Measurements from ENCODE around the gene EPM2A. TPM values are rescaled to one million over a fixed set of nuclear protein-coding genes. Genes with fewer than 3 reads are reported as not detected.

Gene EPM2A
- total and polyA plus RNA-seq, 2 donors from 2014 or later, result 7.8 to 9.6 TPM

GRCh38 chr6:145623231-145623630, 112.1 kb downstream of the EPM2A start:
- H3K27me3 ChIP-seq (ENCODE audit: control insufficient read depth, insufficient read depth, low read length), result no peaks in the 10 kb centered on the region
- DNase-seq (no peak), FAIRE-seq (no peak)
- no peak overlapping the region for H3K9ac ChIP-seq (ENCODE audit: low read length in 3 of 3)
- H3K9me3 ChIP-seq (ENCODE audit: control insufficient read depth in 2 of 3, insufficient read depth in 1 of 3, low read length in 3 of 3), result no peaks in the 10 kb centered on the region
- no peaks in the 10 kb centered on the region for H3K4me1 ChIP-seq (ENCODE audit: control insufficient read depth in 2 of 3, insufficient read depth in 2 of 3, low read depth in 1 of 3, low read length in 3 of 3)
- intact Hi-C loops (cut with DNase I), result no loop called here
- no peak overlapping the region for H3K27ac ChIP-seq (ENCODE audit: low read depth in 2 of 2, low read length in 2 of 2)
- H3K36me3 ChIP-seq (ENCODE audit: control insufficient read depth in 2 of 3, insufficient read depth in 3 of 3, low read length in 3 of 3), result peaks cover 0 to 3% (median 0%) of the 10 kb centered on the region in 3 donors
- H3K4me3 ChIP-seq (ENCODE audit: low read length in 3 of 3), result no peak overlapping the region
- TF ChIP-seq CTCF (IDR thresholded peaks at IDR 0.05; ENCODE audit: borderline replicate concordance, extremely low read depth, insufficient read depth), result no peak

GRCh38 chr6:145621776-145622175, 113.5 kb downstream of the EPM2A start:
- FAIRE-seq, result no peak
- H3K4me1 ChIP-seq (ENCODE audit: control insufficient read depth in 2 of 3, insufficient read depth in 2 of 3, low read depth in 1 of 3, low read length in 3 of 3), result no peaks in the 10 kb centered on the region
- H3K9ac ChIP-seq (ENCODE audit: low read length in 3 of 3), result no peak overlapping the region
- no peaks in the 10 kb centered on the region for H3K9me3 ChIP-seq (ENCODE audit: control insufficient read depth in 2 of 3, insufficient read depth in 1 of 3, low read length in 3 of 3)
- no peaks in the 10 kb centered on the region for H3K36me3 ChIP-seq (ENCODE audit: control insufficient read depth in 2 of 3, insufficient read depth in 3 of 3, low read length in 3 of 3)
- no peak for TF ChIP-seq CTCF (IDR thresholded peaks at IDR 0.05; ENCODE audit: borderline replicate concordance, extremely low read depth, insufficient read depth)
- intact Hi-C loops (cut with DNase I), result no loop called here
- no peak overlapping the region for H3K4me3 ChIP-seq (ENCODE audit: low read length in 3 of 3)
- H3K27ac ChIP-seq (ENCODE audit: low read depth in 2 of 2, low read length in 2 of 2), result no peak overlapping the region
- H3K27me3 ChIP-seq (ENCODE audit: control insufficient read depth, insufficient read depth, low read length), result no peaks in the 10 kb centered on the region
- DNase-seq, result no peak

- Histone ChIP-seq H3K9me3 (ENCODE audit: control insufficient read depth in 2 of 3, insufficient read depth in 1 of 3, low read length in 3 of 3) (no peaks in the 10 kb centered on the region), H3K4me1 (ENCODE audit: control insufficient read depth in 2 of 3, insufficient read depth in 2 of 3, low read depth in 1 of 3, low read length in 3 of 3) (no peaks in the 10 kb centered on the region), H3K27me3 (ENCODE audit: control insufficient read depth, insufficient read depth, low read length) (no peaks in the 10 kb centered on the region), H3K27ac (ENCODE audit: low read depth in 2 of 2, low read length in 2 of 2) (no peak overlapping the region), H3K9ac (ENCODE audit: low read length in 3 of 3) (no peak overlapping the region), H3K36me3 (ENCODE audit: control insufficient read depth in 2 of 3, insufficient read depth in 3 of 3, low read length in 3 of 3) (no peaks in the 10 kb centered on the region), H3K4me3 (ENCODE audit: low read length in 3 of 3) (no peak overlapping the region)
- FAIRE-seq, result no peak
- DNase-seq, result no peak
- TF ChIP-seq CTCF (IDR thresholded peaks at IDR 0.05; ENCODE audit: borderline replicate concordance, extremely low read depth, insufficient read depth), result no peak
- intact Hi-C loops (cut with DNase I), result no loop called here
Measured at GRCh38 chr6:145620088-145620487, 115.2 kb downstream of the EPM2A start.

- intact Hi-C loops (cut with DNase I), result no loop called here
- Histone ChIP-seq H3K9ac (ENCODE audit: low read length in 3 of 3) (no peak overlapping the region), H3K4me1 (ENCODE audit: control insufficient read depth in 2 of 3, insufficient read depth in 2 of 3, low read depth in 1 of 3, low read length in 3 of 3) (no peaks in the 10 kb centered on the region), H3K27me3 (ENCODE audit: control insufficient read depth, insufficient read depth, low read length) (no peaks in the 10 kb centered on the region), H3K9me3 (ENCODE audit: control insufficient read depth in 2 of 3, insufficient read depth in 1 of 3, low read length in 3 of 3) (no peaks in the 10 kb centered on the region), H3K27ac (ENCODE audit: low read depth in 2 of 2, low read length in 2 of 2) (no peak overlapping the region), H3K36me3 (ENCODE audit: control insufficient read depth in 2 of 3, insufficient read depth in 3 of 3, low read length in 3 of 3) (no peaks in the 10 kb centered on the region), H3K4me3 (ENCODE audit: low read length in 3 of 3) (no peak overlapping the region)
- no peak for TF ChIP-seq CTCF (IDR thresholded peaks at IDR 0.05; ENCODE audit: borderline replicate concordance, extremely low read depth, insufficient read depth)
- no peak for DNase-seq
- no peak for FAIRE-seq
Measured at GRCh38 chr6:145609521-145609920, 125.8 kb downstream of the EPM2A start.

Measured in kidney (tissue), 14 donors.